ENCODE measurements around the gene BCAP31.

DNA sequence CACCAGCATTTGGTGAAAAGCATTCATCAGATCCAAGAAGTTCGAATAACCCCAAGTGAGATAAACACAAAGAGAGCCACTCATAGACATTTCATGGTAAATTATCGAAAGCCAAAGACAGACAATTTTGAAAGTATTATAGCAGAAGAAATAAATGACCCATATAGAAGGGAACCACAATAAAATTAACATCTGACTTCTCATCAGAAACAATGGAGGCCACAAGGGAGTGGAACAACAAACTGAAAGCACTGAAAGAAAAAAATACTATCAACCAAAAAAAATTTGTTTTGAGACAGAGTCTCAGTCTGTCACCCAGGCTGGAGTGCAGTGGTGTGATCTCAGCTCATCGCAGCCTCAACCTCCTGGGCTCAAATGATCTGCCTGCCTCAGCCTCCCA, 64.9 kb downstream of the BCAP31 start:
- TF ChIP-seq, protein P1, sequence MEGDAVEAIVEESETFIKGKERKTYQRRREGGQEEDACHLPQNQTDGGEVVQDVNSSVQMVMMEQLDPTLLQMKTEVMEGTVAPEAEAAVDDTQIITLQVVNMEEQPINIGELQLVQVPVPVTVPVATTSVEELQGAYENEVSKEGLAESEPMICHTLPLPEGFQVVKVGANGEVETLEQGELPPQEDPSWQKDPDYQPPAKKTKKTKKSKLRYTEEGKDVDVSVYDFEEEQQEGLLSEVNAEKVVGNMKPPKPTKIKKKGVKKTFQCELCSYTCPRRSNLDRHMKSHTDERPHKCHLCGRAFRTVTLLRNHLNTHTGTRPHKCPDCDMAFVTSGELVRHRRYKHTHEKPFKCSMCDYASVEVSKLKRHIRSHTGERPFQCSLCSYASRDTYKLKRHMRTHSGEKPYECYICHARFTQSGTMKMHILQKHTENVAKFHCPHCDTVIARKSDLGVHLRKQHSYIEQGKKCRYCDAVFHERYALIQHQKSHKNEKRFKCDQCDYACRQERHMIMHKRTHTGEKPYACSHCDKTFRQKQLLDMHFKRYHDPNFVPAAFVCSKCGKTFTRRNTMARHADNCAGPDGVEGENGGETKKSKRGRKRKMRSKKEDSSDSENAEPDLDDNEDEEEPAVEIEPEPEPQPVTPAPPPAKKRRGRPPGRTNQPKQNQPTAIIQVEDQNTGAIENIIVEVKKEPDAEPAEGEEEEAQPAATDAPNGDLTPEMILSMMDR (IDR thresholded peaks at IDR 0.05; ENCODE audit: insufficient read depth, low read depth, low read length) = no peak
- no peak for TF ChIP-seq EZH2 (IDR thresholded peaks at IDR 0.05; ENCODE audit: insufficient read depth, low read length)

Measured in astrocyte (in vitro differentiated cells and primary cell).